Measurements from ENCODE around the gene RASSF1. TPM values are rescaled to one million over a fixed set of nuclear protein-coding genes. Genes with fewer than 3 reads are reported as not detected.

Gene RASSF1
- total RNA-seq, 1 experiment from 2014 or later = 29.6 TPM

- ATAC-seq (no peak), DNase-seq (ENCODE audit: low read depth, low spot score) (no peak)
- Histone ChIP-seq H3K4me1 (ENCODE audit: control insufficient read depth in 1 of 2, insufficient read depth in 2 of 2, low read length in 2 of 2) (peaks cover 23 to 46% of the 10 kb centered on the region in 2 experiments), H3K27ac (ENCODE audit: low read depth, low read length) (no peak overlapping the region), H3K4me3 (replicated peaks in 1 of 2; ENCODE audit: low read depth in 1 of 2, low read length in 2 of 2) (no peak overlapping the region), H3K9me3 (ENCODE audit: control insufficient read depth in 1 of 2, insufficient read depth in 1 of 2, low read depth in 1 of 2, low read length in 2 of 2) (no peaks in the 10 kb centered on the region), H3K36me3 (ENCODE audit: control insufficient read depth in 1 of 2, insufficient read depth in 2 of 2, low read length in 2 of 2) (peaks cover 25 to 26% of the 10 kb centered on the region in 2 experiments; a peak in 3 of 4 replicates), H3K4me2 (ENCODE audit: low read length) (peak overlapping the region; percentile 88; the same call in 1 of the 2 replicates), H2AFZ (ENCODE audit: low read depth, low read length, poor library complexity, severe bottlenecking) (no peak overlapping the region), H3K9me2 (ENCODE audit: insufficient read depth) (no peaks in the 10 kb centered on the region), H3K79me2 (ENCODE audit: insufficient read depth, low read length) (peaks cover 35% of the 10 kb centered on the region), H4K20me1 (ENCODE audit: insufficient read depth) (no peaks in the 10 kb centered on the region), H3K27me3 (ENCODE audit: insufficient read depth, low read length) (no peaks in the 10 kb centered on the region), H3K9ac (ENCODE audit: low read length) (0 out of 2 replicates have a peak overlapping the region, but pooled peaks have one; percentile 86)
- ChIA-PET CTCF (no interaction called here), RAD21 (ENCODE audit: low non-redundant PET in 1 of 2, low total read pairs in 2 of 2, uncharacterized antibody in 2 of 2, unreplicated experiment in 2 of 2) (no interaction called here), POLR2A (no interaction called here)
- no TSS peak for BruUV-seq (replicated peaks)
- TF ChIP-seq, protein P1, sequence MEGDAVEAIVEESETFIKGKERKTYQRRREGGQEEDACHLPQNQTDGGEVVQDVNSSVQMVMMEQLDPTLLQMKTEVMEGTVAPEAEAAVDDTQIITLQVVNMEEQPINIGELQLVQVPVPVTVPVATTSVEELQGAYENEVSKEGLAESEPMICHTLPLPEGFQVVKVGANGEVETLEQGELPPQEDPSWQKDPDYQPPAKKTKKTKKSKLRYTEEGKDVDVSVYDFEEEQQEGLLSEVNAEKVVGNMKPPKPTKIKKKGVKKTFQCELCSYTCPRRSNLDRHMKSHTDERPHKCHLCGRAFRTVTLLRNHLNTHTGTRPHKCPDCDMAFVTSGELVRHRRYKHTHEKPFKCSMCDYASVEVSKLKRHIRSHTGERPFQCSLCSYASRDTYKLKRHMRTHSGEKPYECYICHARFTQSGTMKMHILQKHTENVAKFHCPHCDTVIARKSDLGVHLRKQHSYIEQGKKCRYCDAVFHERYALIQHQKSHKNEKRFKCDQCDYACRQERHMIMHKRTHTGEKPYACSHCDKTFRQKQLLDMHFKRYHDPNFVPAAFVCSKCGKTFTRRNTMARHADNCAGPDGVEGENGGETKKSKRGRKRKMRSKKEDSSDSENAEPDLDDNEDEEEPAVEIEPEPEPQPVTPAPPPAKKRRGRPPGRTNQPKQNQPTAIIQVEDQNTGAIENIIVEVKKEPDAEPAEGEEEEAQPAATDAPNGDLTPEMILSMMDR (IDR thresholded peaks at IDR 0.05 in 2 of 3, conservative IDR thresholded peaks at IDR 0.05 in 1 of 3; ENCODE audit: borderline replicate concordance in 1 of 3, insufficient read depth in 1 of 3, low read depth in 2 of 3, low read length in 2 of 3) = no peak
- TF ChIP-seq FOSL1 (IDR thresholded peaks at IDR 0.05; ENCODE audit: low read depth) (no peak), ELF1 (IDR thresholded peaks at IDR 0.05; ENCODE audit: borderline replicate concordance, low read depth) (no peak), CBX3 (IDR thresholded peaks at IDR 0.05; ENCODE audit: low read depth) (no peak), ZFX (IDR thresholded peaks at IDR 0.05) (no peak)
- intact Hi-C loops (cut with micrococcal nuclease) = no loop called here
Measured at GRCh38 chr3:50326182-50326541, 14.5 kb downstream of the RASSF1 start.

DNA sequence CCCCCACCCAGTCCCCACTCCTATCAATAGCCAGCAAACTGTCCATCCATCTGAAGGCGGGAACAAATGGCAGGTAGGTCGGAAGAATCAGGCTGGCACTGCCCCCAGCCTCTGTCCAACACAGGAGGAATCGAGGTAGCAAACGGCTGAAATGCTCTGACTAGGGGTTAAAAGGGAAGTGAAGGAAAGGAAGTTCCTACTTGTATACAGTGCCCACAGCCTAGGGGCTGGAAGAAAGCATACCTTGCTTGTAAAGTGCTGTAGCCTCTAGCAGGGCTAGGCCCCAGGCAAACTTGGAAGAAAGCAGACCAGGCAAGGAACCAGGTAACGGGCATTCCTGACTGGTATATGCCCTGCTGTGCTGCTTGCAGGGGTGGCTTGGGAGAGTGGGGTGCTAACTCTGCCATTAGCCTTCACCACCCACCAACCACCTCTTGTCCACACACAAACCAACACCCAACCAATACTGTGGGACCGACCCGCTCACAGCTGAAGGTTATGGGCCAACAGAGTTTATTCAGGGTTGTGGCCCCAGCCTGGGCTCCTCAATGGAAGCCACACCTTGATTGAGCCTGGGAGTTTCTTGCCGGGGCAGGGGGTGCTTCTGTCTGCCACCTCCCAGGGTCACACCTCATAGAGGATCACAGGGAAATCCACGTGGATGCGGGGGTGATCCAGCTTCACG, 15.0 kb downstream of the RASSF1 start:
- H4K20me1 ChIP-seq (ENCODE audit: insufficient read depth) = no peaks in the 10 kb centered on the region
- ChIA-PET CTCF (interaction anchor here (1.3 to 1.8 kb wide), 2 partner anchors 33 to 56 kb away, joined by 4 to 8 read pairs; partner anchors contain the start of genes IFRD2 and SEMA3B), RAD21 (ENCODE audit: low non-redundant PET in 1 of 2, low total read pairs in 2 of 2, uncharacterized antibody in 2 of 2, unreplicated experiment in 2 of 2) (no interaction called here), POLR2A (interaction anchor here (0.6 kb wide), 1 partner anchor 12 kb away, joined by 3 read pairs; no protein-coding TSS in a partner anchor)
- no peaks in the 10 kb centered on the region for H3K9me2 ChIP-seq (ENCODE audit: insufficient read depth)
- no peaks in the 10 kb centered on the region for H3K27me3 ChIP-seq (ENCODE audit: insufficient read depth, low read length)
- H3K36me3 ChIP-seq (ENCODE audit: control insufficient read depth in 1 of 2, insufficient read depth in 2 of 2, low read length in 2 of 2) = peaks cover 20 to 21% of the 10 kb centered on the region in 2 experiments; a peak in 3 of 4 replicates
- no TSS peak for BruUV-seq (replicated peaks)
- peaks cover 33% of the 10 kb centered on the region for H3K79me2 ChIP-seq (ENCODE audit: insufficient read depth, low read length)
- ATAC-seq = no peak
- no peak overlapping the region for H2AFZ ChIP-seq (ENCODE audit: low read depth, low read length, poor library complexity, severe bottlenecking)
- peaks cover 23 to 47% of the 10 kb centered on the region in 2 experiments for H3K4me1 ChIP-seq (ENCODE audit: control insufficient read depth in 1 of 2, insufficient read depth in 2 of 2, low read length in 2 of 2)
- no peak for DNase-seq (ENCODE audit: low read depth, low spot score)
- H3K4me2 ChIP-seq (ENCODE audit: low read length) = no peak overlapping the region
- no peak overlapping the region for H3K27ac ChIP-seq (ENCODE audit: low read depth, low read length)
- no peak overlapping the region for H3K9ac ChIP-seq (ENCODE audit: low read length)
- H3K9me3 ChIP-seq (ENCODE audit: control insufficient read depth in 1 of 2, insufficient read depth in 1 of 2, low read depth in 1 of 2, low read length in 2 of 2) = no peaks in the 10 kb centered on the region
- H3K4me3 ChIP-seq (replicated peaks in 1 of 2; ENCODE audit: low read depth in 1 of 2, low read length in 2 of 2) = no peak overlapping the region
- intact Hi-C loops (cut with micrococcal nuclease) = loop anchor here (2.0 kb wide), 1 partner anchor 65 kb away; no protein-coding TSS in a partner anchor
- TF ChIP-seq ZFX (IDR thresholded peaks at IDR 0.05) = no peak
- TF ChIP-seq ATF3 (IDR thresholded peaks at IDR 0.05) = no peak
- no peak for TF ChIP-seq EZH2phosphoT487 (IDR thresholded peaks at IDR 0.05; ENCODE audit: borderline replicate concordance)
- TF ChIP-seq, protein P1 (IDR thresholded peaks at IDR 0.05 in 2 of 3, conservative IDR thresholded peaks at IDR 0.05 in 1 of 3; ENCODE audit: borderline replicate concordance in 1 of 3, insufficient read depth in 1 of 3, low read depth in 2 of 3, low read length in 2 of 3) = no peak
- no peak for TF ChIP-seq SP1 (IDR thresholded peaks at IDR 0.05; ENCODE audit: low read depth)
- no peak for TF ChIP-seq RAD21 (IDR thresholded peaks at IDR 0.05; ENCODE audit: low read depth)
- no peak for TF ChIP-seq JUND (IDR thresholded peaks at IDR 0.05)
- TF ChIP-seq ELF1 (IDR thresholded peaks at IDR 0.05; ENCODE audit: borderline replicate concordance, low read depth) = no peak
- TF ChIP-seq POLR2A (IDR thresholded peaks at IDR 0.05; ENCODE audit: borderline replicate concordance, extremely low read depth, insufficient read depth, insufficient read length) = no peak
- no peak for TF ChIP-seq CEBPB (IDR thresholded peaks at IDR 0.05; ENCODE audit: low read depth)
